ENCODE results near the gene MYPOP. TPM values are rescaled to one million over a fixed set of nuclear protein-coding genes. Genes with fewer than 3 reads are reported as not detected.
A peak's percentile ranks its signal among the peaks of the same experiment; 100 is the strongest.

The MYPOP gene
- total and polyA plus RNA-seq, 2 of the 13 experiments (the other 11 are each of a cell fraction or from before 2014, with no cell fraction given), result 2.3 to 2.7 TPM

DNA sequence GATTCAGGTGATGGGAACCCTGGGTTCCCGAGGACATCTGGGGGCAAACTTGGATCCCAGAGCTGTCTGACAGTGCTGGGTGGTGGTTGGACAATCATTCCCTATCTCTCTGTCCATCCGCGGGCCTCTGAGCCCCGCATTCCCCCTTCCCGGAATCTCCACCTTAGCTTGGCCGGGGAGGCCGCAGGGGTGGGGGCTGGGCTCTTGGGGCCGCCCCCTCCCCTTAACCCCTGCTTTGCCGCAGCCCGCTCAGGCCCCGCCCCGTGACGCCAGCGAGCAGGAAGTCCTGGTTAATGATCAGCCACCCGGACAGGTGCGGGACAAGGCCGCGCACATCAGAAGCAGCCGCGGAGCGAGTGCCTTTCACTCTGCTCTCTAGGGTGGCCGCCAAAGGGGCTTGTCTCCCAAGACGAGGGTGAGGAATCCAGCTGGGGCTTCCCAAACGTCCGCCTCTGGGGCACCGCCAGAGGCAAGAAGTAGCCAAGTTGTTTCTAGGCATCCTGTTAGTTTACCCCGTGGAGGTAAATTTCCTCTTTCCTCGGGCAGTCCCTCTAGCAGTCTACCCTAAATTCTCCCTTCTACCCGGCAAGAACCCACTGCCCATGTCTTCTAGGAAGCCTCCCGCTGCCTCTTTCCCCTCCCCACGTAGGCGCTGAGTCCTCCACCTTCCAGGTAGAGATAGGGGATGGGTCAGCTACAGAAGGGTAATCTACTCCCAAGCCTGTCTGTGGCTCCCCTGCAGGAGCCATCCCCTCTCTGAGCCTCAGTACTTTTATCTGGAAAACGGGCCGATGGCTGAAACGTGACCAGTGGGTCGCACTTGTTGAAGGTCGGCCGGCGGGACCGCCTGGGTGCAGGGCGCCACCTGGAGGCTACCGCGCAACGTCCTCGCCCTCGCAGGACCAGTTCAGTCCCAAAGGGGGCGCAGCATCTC lies 19.5 kb downstream of the MYPOP start (continued):
- TF ChIP-seq, protein P1, sequence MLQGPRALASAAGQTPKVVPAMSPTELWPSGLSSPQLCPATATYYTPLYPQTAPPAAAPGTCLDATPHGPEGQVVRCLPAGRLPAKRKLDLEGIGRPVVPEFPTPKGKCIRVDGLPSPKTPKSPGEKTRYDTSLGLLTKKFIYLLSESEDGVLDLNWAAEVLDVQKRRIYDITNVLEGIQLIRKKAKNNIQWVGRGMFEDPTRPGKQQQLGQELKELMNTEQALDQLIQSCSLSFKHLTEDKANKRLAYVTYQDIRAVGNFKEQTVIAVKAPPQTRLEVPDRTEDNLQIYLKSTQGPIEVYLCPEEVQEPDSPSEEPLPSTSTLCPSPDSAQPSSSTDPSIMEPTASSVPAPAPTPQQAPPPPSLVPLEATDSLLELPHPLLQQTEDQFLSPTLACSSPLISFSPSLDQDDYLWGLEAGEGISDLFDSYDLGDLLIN (CRISPR knock-in tag; IDR thresholded peaks at IDR 0.05; ENCODE audit: borderline replicate concordance), result 0 out of 2 replicates have a peak, but pooled peaks have one; percentile 13
- TF ChIP-seq, protein P2, sequence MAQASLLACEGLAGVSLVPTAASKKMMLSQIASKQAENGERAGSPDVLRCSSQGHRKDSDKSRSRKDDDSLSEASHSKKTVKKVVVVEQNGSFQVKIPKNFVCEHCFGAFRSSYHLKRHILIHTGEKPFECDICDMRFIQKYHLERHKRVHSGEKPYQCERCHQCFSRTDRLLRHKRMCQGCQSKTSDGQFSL (CRISPR knock-in tag; IDR thresholded peaks at IDR 0.05), result no peak; the same call in none of the 2 replicates
- TF ChIP-seq, protein P3, sequence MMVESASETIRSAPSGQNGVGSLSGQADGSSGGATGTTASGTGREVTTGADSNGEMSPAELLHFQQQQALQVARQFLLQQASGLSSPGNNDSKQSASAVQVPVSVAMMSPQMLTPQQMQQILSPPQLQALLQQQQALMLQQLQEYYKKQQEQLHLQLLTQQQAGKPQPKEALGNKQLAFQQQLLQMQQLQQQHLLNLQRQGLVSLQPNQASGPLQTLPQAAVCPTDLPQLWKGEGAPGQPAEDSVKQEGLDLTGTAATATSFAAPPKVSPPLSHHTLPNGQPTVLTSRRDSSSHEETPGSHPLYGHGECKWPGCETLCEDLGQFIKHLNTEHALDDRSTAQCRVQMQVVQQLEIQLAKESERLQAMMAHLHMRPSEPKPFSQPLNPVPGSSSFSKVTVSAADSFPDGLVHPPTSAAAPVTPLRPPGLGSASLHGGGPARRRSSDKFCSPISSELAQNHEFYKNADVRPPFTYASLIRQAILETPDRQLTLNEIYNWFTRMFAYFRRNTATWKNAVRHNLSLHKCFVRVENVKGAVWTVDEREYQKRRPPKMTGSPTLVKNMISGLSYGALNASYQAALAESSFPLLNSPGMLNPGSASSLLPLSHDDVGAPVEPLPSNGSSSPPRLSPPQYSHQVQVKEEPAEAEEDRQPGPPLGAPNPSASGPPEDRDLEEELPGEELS (CRISPR knock-in tag; IDR thresholded peaks at IDR 0.05), result peak; percentile 85
- TF ChIP-seq ZNF737 (CRISPR knock-in tag; IDR thresholded peaks at IDR 0.05; ENCODE audit: borderline replicate concordance) (no peak), ZSCAN29 (CRISPR knock-in tag; conservative IDR thresholded peaks at IDR 0.05) (peak; percentile 60), PAF1 (CRISPR knock-in tag; IDR thresholded peaks at IDR 0.05) (peak; percentile 36), TBP (CRISPR knock-in tag; IDR thresholded peaks at IDR 0.05) (no peak), ZNF296 (CRISPR knock-in tag; conservative IDR thresholded peaks at IDR 0.05) (no peak), CENPT (CRISPR knock-in tag; IDR thresholded peaks at IDR 0.05; ENCODE audit: low read depth) (no peak), EZH2 (conservative IDR thresholded peaks at IDR 0.05; ENCODE audit: low read depth, low read length) (no peak), ZNF567 (CRISPR knock-in tag; IDR thresholded peaks at IDR 0.05; ENCODE audit: borderline replicate concordance) (peak; percentile 81), ZNF253 (CRISPR knock-in tag; IDR thresholded peaks at IDR 0.05; ENCODE audit: borderline replicate concordance) (no peak), JUND (CRISPR knock-in tag; IDR thresholded peaks at IDR 0.05) (no peak), ZFAT (CRISPR knock-in tag; conservative IDR thresholded peaks at IDR 0.05) (no peak), NR2F6 (IDR thresholded peaks at IDR 0.05) (peak; percentile 39), NR2F6 (CRISPR knock-in tag; IDR thresholded peaks at IDR 0.05) (peak; percentile 74), ZFX (CRISPR knock-in tag; IDR thresholded peaks at IDR 0.05; ENCODE audit: low read depth) (peak; percentile 85), SYNCRIP (IDR thresholded peaks at IDR 0.05; ENCODE audit: insufficient read depth, low read depth, low read length) (no peak), PRMT3 (CRISPR knock-in tag; IDR thresholded peaks at IDR 0.05; ENCODE audit: borderline replicate concordance, low read depth) (no peak), NCOA5 (CRISPR knock-in tag; IDR thresholded peaks at IDR 0.05) (peak; percentile 30; the same call in 1 of the 2 replicates), MXD4 (CRISPR knock-in tag; IDR thresholded peaks at IDR 0.05) (no peak), ZNF788 (CRISPR knock-in tag; IDR thresholded peaks at IDR 0.05; ENCODE audit: borderline replicate concordance) (peak; percentile 91)
- TF ChIP-seq, protein P4, sequence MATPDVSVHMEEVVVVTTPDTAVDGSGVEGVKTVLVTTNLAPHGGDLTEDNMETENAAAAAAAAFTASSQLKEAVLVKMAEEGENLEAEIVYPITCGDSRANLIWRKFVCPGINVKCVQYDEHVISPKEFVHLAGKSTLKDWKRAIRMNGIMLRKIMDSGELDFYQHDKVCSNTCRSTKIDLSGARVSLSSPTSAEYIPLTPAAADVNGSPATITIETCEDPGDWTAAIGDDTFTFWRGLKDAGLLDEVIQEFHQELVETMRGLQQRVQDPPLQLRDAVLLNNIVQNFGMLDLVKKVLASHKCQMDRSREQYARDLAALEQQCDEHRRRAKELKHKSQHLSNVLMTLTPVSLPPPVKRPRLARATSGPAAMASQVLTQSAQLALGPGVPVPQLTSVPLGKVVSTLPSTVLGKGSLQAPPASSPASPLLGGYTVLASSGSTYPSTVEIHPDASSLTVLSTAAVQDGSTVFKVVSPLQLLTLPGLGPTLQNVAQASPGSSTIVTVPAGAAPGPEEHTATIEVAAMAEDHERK (CRISPR knock-in tag; IDR thresholded peaks at IDR 0.05; ENCODE audit: low read depth), result no peak
- TF ChIP-seq, protein P5, sequence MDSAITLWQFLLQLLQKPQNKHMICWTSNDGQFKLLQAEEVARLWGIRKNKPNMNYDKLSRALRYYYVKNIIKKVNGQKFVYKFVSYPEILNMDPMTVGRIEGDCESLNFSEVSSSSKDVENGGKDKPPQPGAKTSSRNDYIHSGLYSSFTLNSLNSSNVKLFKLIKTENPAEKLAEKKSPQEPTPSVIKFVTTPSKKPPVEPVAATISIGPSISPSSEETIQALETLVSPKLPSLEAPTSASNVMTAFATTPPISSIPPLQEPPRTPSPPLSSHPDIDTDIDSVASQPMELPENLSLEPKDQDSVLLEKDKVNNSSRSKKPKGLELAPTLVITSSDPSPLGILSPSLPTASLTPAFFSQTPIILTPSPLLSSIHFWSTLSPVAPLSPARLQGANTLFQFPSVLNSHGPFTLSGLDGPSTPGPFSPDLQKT (CRISPR knock-in tag; IDR thresholded peaks at IDR 0.05; ENCODE audit: borderline replicate concordance), result no peak
